B cell (primary cell): ENCODE data around the gene NAPEPLD. TPM values are rescaled to one million over a fixed set of nuclear protein-coding genes. Genes with fewer than 3 reads are reported as not detected.
"Not testable (repeated sequence)": the region's sequence is repeated elsewhere in the genome, so short reads cannot be mapped to it uniquely, and the experiment has no call there.

Source experiments
- ATAC-seq: fragments of 200-7000 bp; cut with Tn5 transposase; one replicate; pipeline ENCODE4 v1.10.0; 2021; ENCODE audit warnings: low read depth, mild to moderate bottlenecking, moderate number of reproducible peaks, moderate library complexity
- CTCF ChIA-PET: fragments of 350-600 bp; sonication (Branson Sonifier 250); formaldehyde crosslinking; loops from one replicate; lab custom pipeline; 2021; ENCODE audit warnings: antibody characterized with exemption, inconsistent platforms; lab: Charles Lee
- POLR2A ChIA-PET: fragments of 350-600 bp; sonication (Branson Sonifier 250); formaldehyde crosslinking; loops from one replicate; lab custom pipeline; 2021; ENCODE audit warnings: antibody characterized with exemption; lab: Charles Lee
- DNase-seq: peaks from one replicate; pipeline ENCODE4 v3.0.0; 2013
- H2AFZ ChIP-seq: 2 replicates; pipeline ENCODE4 v1.6.1; 2012; ENCODE audit warnings: mild to moderate bottlenecking, low read depth, low read length; ENCODE audit not compliant: insufficient read depth, poor library complexity, severe bottlenecking
- H3K27ac ChIP-seq, 2 donors: 1 replicate in 1 of 2; 2 replicates in 1 of 2; pipeline ENCODE4 v1.5.1; 2012 to 2013; ENCODE audit warnings: low read length in 2 of 2, mild to moderate bottlenecking in 2 of 2, moderate library complexity in 1 of 2
- H3K27me3 ChIP-seq, 4 experiments: fragments of 200-600 bp in 1 of 4; sonication (generic) in 1 of 4; replicated peaks in 1 of 4; 1 replicate in 2 of 4; 2 replicates in 2 of 4; pipeline versions ENCODE4 v1.6.1 to v1.7.0; 2013 to 2016; ENCODE audit warnings: low read length in 3 of 4, mild to moderate bottlenecking in 2 of 4, mixed read lengths in 1 of 4, moderate library complexity in 1 of 4; ENCODE audit not compliant: insufficient read depth in 4 of 4, control insufficient read depth in 3 of 4; ENCODE audit errors: control extremely low read depth in 1 of 4
- H3K36me3 ChIP-seq, 2 experiments: replicated peaks in 1 of 2; 1 replicate in 1 of 2; 2 replicates in 1 of 2; pipeline versions ENCODE4 v1.6.1 to v1.7.1; 2013; ENCODE audit warnings: low read length in 1 of 2; ENCODE audit not compliant: insufficient read depth in 2 of 2, control insufficient read depth in 1 of 2; ENCODE audit errors: control extremely low read depth in 1 of 2, extremely low read depth in 1 of 2
- H3K4me1 ChIP-seq, 2 donors: fragments of 200-600 bp in 1 of 2; sonication (generic) in 1 of 2; 1 replicate in 1 of 2; 2 replicates in 1 of 2; pipeline versions ENCODE4 v1.5.1 to v1.6.1; 2013 to 2017; ENCODE audit warnings: low read length in 2 of 2; ENCODE audit not compliant: control insufficient read depth in 2 of 2, insufficient read depth in 2 of 2
- H3K4me2 ChIP-seq: replicated peaks from 2 replicates; pipeline ENCODE3; 2012; ENCODE audit warnings: mild to moderate bottlenecking, low read depth, low read length; ENCODE audit not compliant: poor library complexity, severe bottlenecking
- H3K4me3 ChIP-seq, 5 experiments: fragments of 200-600 bp in 1 of 5; sonication (generic) in 1 of 5; 1 replicate in 3 of 5; 2 replicates in 2 of 5; pipeline versions ENCODE4 v1.5.1 to v1.7.0; 2011 to 2016; ENCODE audit warnings: low read length in 4 of 5, mild to moderate bottlenecking in 4 of 5, low read depth in 2 of 5, control low read depth in 1 of 5, moderate library complexity in 1 of 5; ENCODE audit not compliant: insufficient read depth in 1 of 5; ENCODE audit errors: control extremely low read depth in 1 of 5, extremely low read depth in 1 of 5
- H3K79me2 ChIP-seq: fragments of 200-600 bp; sonication (generic); one replicate; pipeline ENCODE4 v1.6.0; 2016; ENCODE audit warnings: low read length; ENCODE audit not compliant: control insufficient read depth, insufficient read depth
- H3K9ac ChIP-seq: fragments of 200-600 bp; sonication (generic); 2 replicates; pipeline ENCODE4 v1.6.1; 2017; ENCODE audit warnings: mild to moderate bottlenecking, low read length, moderate library complexity
- H3K9me3 ChIP-seq, 3 donors: one replicate each; pipeline versions ENCODE4 v1.6.1 to v1.7.1; 2013; ENCODE audit warnings: low read length in 2 of 3; ENCODE audit not compliant: control insufficient read depth in 2 of 3, insufficient read depth in 1 of 3; ENCODE audit errors: control extremely low read depth in 1 of 3
- H4K20me1 ChIP-seq: 2 replicates; pipeline ENCODE4 v1.6.0; 2012; ENCODE audit warnings: mild to moderate bottlenecking, low read length; ENCODE audit not compliant: insufficient read depth, control insufficient read depth, poor library complexity, severe bottlenecking
- H3K27ac Mint-ChIP-seq: one replicate; pipeline ENCODE4 v1.8.0; 2021; ENCODE audit warnings: mixed read lengths
- H3K27me3 Mint-ChIP-seq: one replicate; pipeline ENCODE4 v1.8.0; 2021; ENCODE audit warnings: mixed read lengths
- H3K4me1 Mint-ChIP-seq: one replicate; pipeline ENCODE4 v1.8.0; 2021; ENCODE audit warnings: mixed read lengths
- H3K4me3 Mint-ChIP-seq: one replicate; pipeline ENCODE4 v1.8.0; 2021; ENCODE audit warnings: mixed read lengths
- H3K9me3 Mint-ChIP-seq: one replicate; pipeline ENCODE4 v1.8.0; 2022; ENCODE audit warnings: mixed read lengths; ENCODE audit not compliant: insufficient read depth
- CTCF ChIP-seq: fragments of 200-600 bp; IDR thresholded peaks from one replicate; pipeline ENCODE4 v1.8.0; 2022; ENCODE audit warnings: antibody characterized with exemption, mild to moderate bottlenecking
- EZH2 ChIP-seq: IDR thresholded peaks from 2 replicates; pipeline ENCODE4 v1.6.1; 2012; ENCODE audit warnings: borderline replicate concordance, low read depth, mild to moderate bottlenecking, moderate library complexity, low read length; ENCODE audit not compliant: insufficient read depth, poor library complexity, severe bottlenecking
- WGBS: methylation state at CpG from one replicate; pipeline ENCODE4 v1.1.5; 2013; ENCODE audit warnings: missing lambda C conversion rate; ENCODE audit not compliant: insufficient coverage; 5-methylcytosine and 5-hydroxymethylcytosine counted together
- intact Hi-C: fragments of 100-400 bp; cut with micrococcal nuclease; formaldehyde crosslinking; loops from one replicate; pipeline ENCODE4 v1.10.0; 2022
- polyA plus RNA-seq: library from polyadenylated mRNA; depleted of rRNA; stranded (reverse); fragments of >200 nt; gene quantifications from 2 replicates; pipeline ENCODE4 v1.2.3, GENCODE V29; 2012
- total RNA-seq, 2 donors: library from RNA; stranded (reverse); fragments of 120-200 nt in 1 of 2; gene quantifications; 1 replicate in 1 of 2; 2 replicates in 1 of 2; pipeline versions ENCODE4 v1.2.3 to v1.2.4, GENCODE V29; 2013 to 2022

The NAPEPLD gene
- total and polyA plus RNA-seq, 2 donors (not counting 1 experiment from before 2014, with no cell fraction given): 3.8 to 20.7 TPM

GRCh38 chr7:103113164-103113563, 35.7 kb downstream of the NAPEPLD start:
- H3K27ac Mint-ChIP-seq: no peak overlapping the region
- ATAC-seq: no peak
- H3K4me1 ChIP-seq: no peaks in the 10 kb centered on the region
- no peaks in the 10 kb centered on the region for H3K27me3 ChIP-seq
- H3K79me2 ChIP-seq: no peaks in the 10 kb centered on the region
- ChIA-PET POLR2A (no interaction called here), CTCF (no interaction called here)
- H3K27me3 Mint-ChIP-seq: no peaks in the 10 kb centered on the region
- H3K9me3 Mint-ChIP-seq: peaks cover 3% of the 10 kb centered on the region
- H3K4me3 Mint-ChIP-seq: no peak overlapping the region
- no peak overlapping the region for H3K4me2 ChIP-seq
- H3K9ac ChIP-seq: no peak overlapping the region
- H4K20me1 ChIP-seq: no peaks in the 10 kb centered on the region
- H3K4me3 ChIP-seq: no peak overlapping the region
- H3K9me3 ChIP-seq: no peaks in the 10 kb centered on the region
- no peak overlapping the region for H3K27ac ChIP-seq
- peaks cover 2% of the 10 kb centered on the region for H3K4me1 Mint-ChIP-seq
- no CpG with 5 or more reads among the region's 2 CpGs for WGBS
- TF ChIP-seq CTCF (no peak), EZH2 (no peak)
- intact Hi-C loops: no loop called here
- peaks cover 0 to 8% of the 10 kb centered on the region in 2 experiments for H3K36me3 ChIP-seq
- no peak overlapping the region for H2AFZ ChIP-seq
- no peak for DNase-seq

- CTCF ChIA-PET, H3K27me3 ChIP-seq, H3K9ac ChIP-seq, H3K27ac Mint-ChIP-seq, H3K4me2 ChIP-seq, H3K79me2 ChIP-seq, POLR2A ChIA-PET, H2AFZ ChIP-seq, H3K4me3 Mint-ChIP-seq, H3K9me3 Mint-ChIP-seq, DNase-seq, H3K27ac ChIP-seq, H3K4me1 Mint-ChIP-seq, H4K20me1 ChIP-seq, intact Hi-C loops, H3K4me1 ChIP-seq, ATAC-seq, H3K9me3 ChIP-seq, H3K4me3 ChIP-seq, H3K27me3 Mint-ChIP-seq, H3K36me3 ChIP-seq: not testable (repeated sequence)
- WGBS: 97% methylated on average over 5 of the region's 6 CpGs
Measured at GRCh38 chr7:103106703-103107070, 42.2 kb downstream of the NAPEPLD start.
